OCI-LY1 (cell line): Measurements from ENCODE around the gene RDH5.

Experiments
- CTCF ChIP-seq: fragments of 200-600 bp; sonication (generic), shearing (Covaris generic); IDR thresholded peaks from 2 replicates; pipeline ENCODE4 v1.5.1; 2017; ENCODE audit warnings: mild to moderate bottlenecking, antibody characterized with exemption, low read length, moderate library complexity, mixed read lengths
- EZH2 ChIP-seq: fragments of 200-600 bp; sonication (generic), shearing (Covaris generic); IDR thresholded peaks from 2 replicates; pipeline ENCODE4 v1.8.0; 2017; ENCODE audit warnings: borderline replicate concordance, mixed run types, mild to moderate bottlenecking, antibody characterized with exemption, low read length, moderate library complexity, mixed read lengths

GRCh38 chr12:55694651-55695050 is 25.5 kb upstream of the RDH5 start:
- no peak for TF ChIP-seq CTCF
- TF ChIP-seq EZH2: no peak
